Cardiac fibroblast (primary cell): ENCODE results near the gene ING5.
A peak's percentile ranks its signal among the peaks of the same experiment; 100 is the strongest.

ENCODE experiments used
- DNase-seq, 2 donors: peaks; one replicate each; pipeline versions ENCODE4 v3.0.0 to v3.0.0-alpha.2; 2010; ENCODE audit warnings: low read depth in 2 of 2
- H3K4me3 ChIP-seq, 2 donors: replicated peaks in 1 of 2; 1 replicate in 1 of 2; 2 replicates in 1 of 2; pipeline ENCODE4 v1.5.1; 2011; ENCODE audit warnings: low read depth in 2 of 2, low read length in 2 of 2, mild to moderate bottlenecking in 2 of 2, moderate library complexity in 1 of 2
- TF ChIP-seq, protein P1 (sequence below): IDR thresholded peaks from one replicate; pipeline ENCODE4 v1.5.1; 2011; ENCODE audit warnings: low read depth, mild to moderate bottlenecking, low read length, inconsistent platforms

The ING5 gene

DNA sequence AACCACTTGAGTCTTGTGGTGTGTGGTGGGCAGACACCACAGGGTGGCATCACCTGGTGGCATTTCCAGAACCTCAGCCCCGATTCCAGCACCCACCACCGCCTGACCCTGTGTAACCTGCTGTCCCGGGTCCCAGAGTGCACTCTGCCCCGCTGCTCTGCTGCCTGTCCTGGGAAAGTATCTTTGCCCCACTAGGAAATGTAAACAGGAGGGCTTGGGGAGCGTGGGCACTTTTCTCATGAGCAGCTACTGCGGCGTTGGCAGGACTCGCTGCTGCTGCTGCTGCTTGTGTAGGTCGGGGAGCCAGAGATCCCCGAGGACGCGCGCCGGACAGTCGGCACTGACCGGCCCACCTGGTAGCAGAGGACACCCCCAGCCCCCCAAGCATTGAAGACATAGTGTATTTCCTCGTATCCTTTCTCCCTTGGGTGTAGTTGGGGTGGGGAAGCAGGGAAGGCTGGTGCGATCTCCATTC, 28.6 kb upstream of the ING5 start:
- DNase-seq = no peak

DNA sequence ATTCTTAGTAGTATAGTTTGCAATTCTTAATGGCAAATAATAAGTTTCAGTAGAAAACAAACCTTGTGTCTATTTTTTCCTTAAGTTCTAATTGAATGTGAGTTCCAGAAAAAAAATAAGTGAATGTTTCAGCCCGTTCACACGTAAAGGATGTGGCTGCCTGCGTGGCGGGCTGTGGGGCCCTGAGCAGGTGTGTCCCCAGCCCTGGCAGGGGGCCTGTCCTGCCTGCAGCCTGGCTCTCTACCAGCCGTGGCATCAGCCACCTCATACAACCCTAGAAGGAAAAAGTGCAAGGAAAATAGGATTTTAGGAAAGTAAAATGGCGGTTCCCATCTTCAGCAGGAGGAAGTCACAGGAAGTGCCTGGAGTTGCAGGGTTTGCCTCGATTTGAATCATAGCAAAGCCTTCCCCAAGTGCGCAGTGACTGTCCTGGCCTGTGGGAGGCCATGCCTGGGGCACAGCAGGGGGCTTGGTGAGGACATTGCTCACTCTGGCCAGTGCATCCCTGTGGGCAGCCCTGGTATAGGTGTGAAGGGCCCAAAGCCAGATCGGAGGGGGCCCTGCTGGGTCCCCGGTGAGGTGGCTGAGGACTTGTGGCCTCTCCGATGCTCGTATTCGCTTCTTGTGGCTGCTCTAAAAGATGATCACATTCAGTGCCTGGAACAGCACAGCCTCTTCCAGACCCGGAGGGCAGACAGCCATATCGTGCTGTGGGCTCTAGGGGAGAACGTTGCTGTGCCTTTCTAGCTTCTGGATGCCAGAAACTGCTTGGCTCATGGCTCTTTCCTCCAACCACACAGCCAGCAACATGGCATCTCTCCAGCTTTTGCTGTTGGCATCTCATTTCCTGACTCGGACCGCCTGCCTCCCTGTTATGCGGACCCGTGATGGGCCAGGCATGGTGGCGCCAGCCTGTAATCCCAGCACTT, 27.8 kb upstream of the ING5 start:
- TF ChIP-seq, protein P1, sequence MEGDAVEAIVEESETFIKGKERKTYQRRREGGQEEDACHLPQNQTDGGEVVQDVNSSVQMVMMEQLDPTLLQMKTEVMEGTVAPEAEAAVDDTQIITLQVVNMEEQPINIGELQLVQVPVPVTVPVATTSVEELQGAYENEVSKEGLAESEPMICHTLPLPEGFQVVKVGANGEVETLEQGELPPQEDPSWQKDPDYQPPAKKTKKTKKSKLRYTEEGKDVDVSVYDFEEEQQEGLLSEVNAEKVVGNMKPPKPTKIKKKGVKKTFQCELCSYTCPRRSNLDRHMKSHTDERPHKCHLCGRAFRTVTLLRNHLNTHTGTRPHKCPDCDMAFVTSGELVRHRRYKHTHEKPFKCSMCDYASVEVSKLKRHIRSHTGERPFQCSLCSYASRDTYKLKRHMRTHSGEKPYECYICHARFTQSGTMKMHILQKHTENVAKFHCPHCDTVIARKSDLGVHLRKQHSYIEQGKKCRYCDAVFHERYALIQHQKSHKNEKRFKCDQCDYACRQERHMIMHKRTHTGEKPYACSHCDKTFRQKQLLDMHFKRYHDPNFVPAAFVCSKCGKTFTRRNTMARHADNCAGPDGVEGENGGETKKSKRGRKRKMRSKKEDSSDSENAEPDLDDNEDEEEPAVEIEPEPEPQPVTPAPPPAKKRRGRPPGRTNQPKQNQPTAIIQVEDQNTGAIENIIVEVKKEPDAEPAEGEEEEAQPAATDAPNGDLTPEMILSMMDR = no peak
- H3K4me3 ChIP-seq = no peak overlapping the region
- DNase-seq = peak in 1 of 2 donors; percentile 29

More for the DNA sequence above, 28.6 kb upstream of the ING5 start:
- TF ChIP-seq, protein P1 = no peak
- no peak overlapping the region for H3K4me3 ChIP-seq

DNA sequence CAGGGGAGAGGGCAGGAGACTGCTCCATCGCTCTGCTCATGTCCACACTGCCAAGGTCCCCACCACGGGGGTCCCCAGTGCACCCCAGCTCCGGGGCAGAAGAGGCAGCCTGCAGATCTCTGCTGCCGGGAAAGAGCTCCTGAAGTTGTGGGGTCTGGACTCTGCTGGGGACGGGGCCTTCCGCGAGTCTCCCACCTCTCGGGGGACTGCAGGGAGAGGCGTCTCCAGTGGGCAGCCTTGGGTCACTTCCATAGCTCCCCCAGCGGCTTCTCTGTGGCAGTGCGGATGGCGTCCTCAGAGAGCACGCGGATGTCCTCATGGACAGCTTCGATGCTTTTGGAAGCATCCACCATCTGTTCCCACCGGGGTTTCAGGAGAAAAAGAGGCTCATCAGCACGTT, 26.0 kb upstream of the ING5 start:
- TF ChIP-seq, protein P1 = peak; percentile 35
- H3K4me3 ChIP-seq = no peak overlapping the region
- no peak for DNase-seq

DNA sequence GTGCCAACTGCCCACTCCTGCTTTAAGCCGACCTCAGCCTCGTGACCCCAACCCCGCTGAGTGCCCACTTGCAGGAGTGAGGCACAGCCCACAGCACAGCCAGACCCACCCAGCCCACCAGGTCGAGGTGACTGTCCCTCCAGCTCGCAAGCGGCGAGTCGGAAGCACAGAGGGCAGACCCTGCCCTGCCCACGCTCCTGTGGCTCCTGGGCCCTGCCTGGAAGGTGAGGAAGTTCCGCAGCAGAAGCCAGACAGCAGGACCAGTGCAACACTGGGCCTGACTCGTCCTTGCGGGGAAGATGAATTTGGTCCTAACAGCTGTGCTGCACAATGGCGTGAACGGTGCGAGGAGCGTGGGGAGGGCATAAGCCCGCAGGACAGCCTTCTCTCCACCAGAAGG, 25.2 kb upstream of the ING5 start:
- H3K4me3 ChIP-seq = no peak overlapping the region
- TF ChIP-seq, protein P1 = no peak
- no peak for DNase-seq

DNA sequence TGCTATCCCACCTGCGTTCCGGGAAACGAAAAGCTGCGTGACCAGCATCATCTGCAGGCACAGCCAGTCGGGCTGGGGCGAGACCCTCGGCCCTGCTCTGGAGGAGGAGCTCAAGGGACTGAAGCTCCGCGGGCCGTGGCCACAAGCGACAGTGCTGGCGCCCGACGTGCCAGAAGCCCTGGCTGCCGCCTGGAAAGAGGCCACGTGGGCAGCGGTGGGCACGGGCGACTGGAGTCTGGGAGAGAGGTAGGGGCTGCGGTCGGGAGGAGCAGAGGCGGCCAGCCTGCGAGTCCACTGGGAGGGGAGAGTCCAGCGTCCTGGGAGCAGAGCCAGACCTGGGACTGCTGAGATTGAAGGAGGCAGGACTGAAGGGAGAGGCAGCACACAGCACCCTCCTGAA, 24.4 kb upstream of the ING5 start:
- no peak overlapping the region for H3K4me3 ChIP-seq
- TF ChIP-seq, protein P1 = no peak
- no peak for DNase-seq

DNA sequence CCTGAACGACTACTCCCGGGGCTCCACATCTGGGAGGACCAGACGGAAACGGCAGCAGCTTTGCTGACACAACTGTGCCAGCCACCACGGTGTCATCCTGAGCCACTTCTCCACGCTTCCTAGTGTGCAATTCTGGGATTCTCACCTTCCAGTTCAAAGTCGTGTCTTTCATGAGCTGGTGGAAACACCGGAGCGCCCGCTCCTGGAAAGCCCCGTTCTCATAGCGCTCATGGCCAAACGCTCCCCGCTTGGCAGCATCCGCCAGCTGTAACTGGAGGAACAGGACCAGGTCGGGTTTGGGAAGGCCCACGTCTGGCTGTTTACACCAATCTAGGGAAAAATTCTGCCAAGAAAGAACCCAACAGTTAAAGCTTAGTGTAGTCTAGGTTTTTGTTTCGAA, 23.5 kb upstream of the ING5 start:
- H3K4me3 ChIP-seq = no peak overlapping the region
- TF ChIP-seq, protein P1 = no peak
- no peak for DNase-seq
